Endothelial cell of hepatic sinusoid (primary cell): ENCODE data around the gene VSIG10.
"Not testable (repeated sequence)": the region's sequence is repeated elsewhere in the genome, so short reads cannot be mapped to it uniquely, and the experiment has no call there.

Experiments
- in situ Hi-C: cut with HindIII; loops from 2 replicates; pipeline ENCODE4 v1.10.0; 2017; ENCODE audit warnings: low sequenced_read_pairs

Gene VSIG10

DNA sequence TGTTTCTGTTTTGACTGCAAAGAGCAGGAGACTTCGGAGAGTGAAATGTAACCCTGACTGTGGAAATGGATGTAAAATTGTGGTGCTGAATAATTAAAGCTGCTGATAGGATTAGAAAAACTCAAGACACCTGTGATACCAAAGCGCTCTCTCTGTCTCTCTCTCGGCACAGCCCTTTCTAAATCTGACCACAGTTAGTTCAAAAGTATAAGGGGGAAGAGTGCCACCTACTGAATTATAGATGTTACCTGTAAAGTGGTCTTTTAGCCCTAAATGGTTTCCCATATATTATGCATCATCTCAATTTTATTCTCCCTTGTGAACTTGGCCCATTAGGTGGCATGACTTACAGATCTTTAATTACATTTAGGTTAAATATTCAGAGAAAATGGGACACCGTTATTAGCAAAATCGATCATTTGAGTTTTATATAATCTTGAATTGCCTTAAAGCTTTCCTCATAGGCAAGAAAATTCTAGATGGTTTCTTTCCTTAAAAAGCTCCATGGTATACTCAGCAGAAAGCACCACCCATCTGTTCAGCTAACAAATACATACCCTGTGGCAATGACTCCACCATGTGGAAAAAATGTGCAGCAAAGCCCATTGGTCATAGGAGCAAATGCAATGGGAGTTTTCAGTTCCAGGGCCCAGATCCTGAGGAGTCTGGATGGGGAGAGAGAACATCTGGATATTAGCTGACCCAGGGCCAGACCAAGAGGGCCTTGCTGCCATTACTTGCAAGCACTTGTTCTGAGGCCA is 69.2 kb downstream of the VSIG10 start:
- in situ Hi-C loops = no loop called here

DNA sequence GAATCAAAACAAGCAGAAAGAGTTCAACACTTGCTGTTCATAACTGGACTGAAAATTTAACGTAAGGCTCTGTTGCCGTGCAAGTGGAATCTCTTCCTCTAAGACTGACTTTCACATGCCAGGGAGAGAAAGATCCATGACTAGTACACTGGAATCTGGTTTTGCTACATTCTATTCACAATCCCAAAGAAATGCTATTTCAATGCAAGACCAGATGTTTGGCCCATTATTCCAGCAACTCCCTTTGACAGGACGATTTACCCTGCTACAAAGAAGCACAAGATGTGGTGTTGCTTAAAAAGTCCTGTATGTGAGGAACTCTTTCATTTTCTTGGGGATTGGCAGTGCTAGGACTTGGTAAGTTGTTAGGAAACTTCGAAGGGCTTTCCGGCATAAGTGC is 69.9 kb downstream of the VSIG10 start:
- in situ Hi-C loops = no loop called here

DNA sequence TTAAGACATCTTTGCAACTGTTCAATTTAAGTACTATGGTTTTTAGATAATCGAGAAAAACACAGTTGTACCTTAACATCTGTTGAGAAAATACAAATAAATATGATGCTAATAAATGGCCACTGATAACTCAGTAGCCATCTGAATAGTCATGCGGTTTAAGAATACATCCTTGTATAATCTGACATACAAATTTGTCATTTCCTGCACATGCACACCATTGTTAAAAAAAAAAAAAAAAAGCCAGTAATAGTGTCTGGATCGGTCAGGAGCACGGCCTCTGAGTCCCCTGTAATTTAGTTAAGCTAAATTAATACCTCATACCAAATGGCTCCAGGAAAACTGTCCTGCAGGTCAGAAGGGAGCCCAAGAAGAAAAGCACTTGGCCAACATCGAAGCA is 70.5 kb downstream of the VSIG10 start:
- in situ Hi-C loops = no loop called here

DNA sequence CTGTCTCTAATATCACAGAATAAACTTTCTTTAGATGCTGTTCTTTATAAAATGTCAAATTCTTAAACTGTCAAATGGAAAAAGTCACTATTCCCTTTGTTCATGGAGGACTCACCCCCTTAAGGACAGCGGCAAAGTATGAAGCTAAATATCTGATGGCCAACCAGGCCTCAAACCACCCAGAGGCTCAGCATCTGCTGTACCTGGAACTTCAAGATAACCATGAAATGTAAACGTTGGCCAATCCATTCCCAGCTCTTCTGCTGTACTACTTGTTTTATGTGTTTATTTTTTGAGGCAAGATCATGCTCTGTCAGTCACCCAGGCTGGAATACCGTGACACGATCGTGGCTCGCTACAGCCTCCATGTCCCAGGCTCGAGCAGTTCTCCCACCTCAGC is 71.6 kb downstream of the VSIG10 start:
- in situ Hi-C loops = no loop called here

DNA sequence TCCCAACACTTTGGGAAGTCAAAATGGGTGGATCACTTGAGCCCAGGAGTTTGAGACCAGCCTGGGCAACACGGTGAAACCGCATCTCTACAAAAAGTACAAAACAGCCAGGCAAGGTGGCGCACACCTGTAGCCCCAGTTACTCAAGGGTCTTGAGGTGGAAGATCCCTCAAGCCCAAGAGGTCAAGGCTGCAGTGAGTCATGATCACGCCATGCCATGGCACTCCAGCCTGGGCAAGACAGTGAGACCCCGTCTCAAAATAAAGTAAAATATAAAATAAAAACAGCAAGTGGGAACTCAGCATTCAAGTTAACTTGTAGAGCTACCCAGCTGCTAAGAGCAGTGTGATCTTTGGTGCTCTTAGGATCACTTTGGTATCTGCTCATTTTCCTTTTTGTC is 74.6 kb downstream of the VSIG10 start:
- in situ Hi-C loops = no loop called here

DNA sequence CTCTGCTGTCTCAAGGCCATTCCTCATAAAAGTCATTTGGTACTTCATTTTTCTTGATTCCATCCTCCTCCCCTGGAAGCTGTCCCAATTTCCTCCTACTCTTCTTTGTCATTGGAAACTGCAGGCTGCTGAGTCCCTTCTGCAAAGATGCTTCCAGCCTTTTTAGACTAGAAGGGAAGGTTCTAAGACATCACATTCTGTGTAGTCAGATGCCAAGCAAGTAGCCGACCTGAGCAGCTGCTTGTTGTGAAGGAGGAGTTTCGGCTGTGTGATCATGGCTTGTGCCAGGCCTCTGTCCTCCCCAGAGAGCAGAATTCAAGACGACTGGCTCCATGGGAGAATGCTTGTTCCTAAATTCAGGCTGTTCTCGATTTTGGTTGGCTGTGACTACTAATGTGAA is 78.6 kb downstream of the VSIG10 start:
- in situ Hi-C loops = no loop called here

DNA sequence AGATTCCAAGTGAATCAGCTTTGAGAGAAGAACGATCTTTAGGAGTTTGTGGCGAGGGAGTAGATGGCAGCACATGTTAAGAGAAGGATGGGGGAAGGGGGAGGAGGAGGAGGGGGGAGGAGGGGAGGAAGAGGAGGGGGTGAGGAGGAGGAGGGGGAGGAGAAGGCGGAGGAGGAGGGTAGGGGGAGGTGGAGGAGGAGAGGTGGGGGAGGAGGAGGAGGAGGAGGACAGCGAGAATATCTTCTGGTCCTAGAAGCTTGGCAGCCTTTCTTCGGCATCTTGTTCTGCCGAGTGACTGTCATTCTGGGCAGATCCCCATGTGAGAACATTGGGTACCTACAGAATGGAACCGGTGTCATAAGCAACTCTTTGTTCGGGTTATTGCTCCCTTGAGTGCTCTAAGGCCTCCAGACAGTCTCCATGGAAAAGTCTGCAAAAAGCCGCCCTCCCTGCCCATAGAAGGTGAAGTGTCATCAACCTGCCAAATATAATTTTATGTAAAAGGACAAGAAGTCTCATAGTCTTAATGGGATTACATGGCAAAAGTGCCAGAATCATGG is 80.4 kb downstream of the VSIG10 start:
- in situ Hi-C loops = no loop called here

DNA sequence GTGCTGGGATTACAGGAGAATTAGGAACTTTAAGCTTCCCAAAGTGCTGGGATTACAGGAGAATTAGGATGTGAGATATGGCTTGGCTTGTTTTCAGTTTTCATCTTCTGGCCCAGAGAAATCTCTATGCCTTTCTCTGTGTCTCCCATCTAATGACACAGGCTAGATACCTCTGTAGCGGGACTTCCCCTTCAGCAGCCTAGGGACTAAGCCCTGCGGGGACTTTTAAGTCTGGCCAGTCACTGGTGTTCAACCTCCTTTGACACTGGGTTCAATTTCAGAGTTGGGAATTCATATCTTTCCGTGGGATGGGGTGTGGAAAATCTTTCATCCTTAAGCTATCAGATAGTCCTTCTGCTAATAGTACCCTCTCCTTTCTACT is 81.1 kb downstream of the VSIG10 start:
- in situ Hi-C loops = no loop called here

DNA sequence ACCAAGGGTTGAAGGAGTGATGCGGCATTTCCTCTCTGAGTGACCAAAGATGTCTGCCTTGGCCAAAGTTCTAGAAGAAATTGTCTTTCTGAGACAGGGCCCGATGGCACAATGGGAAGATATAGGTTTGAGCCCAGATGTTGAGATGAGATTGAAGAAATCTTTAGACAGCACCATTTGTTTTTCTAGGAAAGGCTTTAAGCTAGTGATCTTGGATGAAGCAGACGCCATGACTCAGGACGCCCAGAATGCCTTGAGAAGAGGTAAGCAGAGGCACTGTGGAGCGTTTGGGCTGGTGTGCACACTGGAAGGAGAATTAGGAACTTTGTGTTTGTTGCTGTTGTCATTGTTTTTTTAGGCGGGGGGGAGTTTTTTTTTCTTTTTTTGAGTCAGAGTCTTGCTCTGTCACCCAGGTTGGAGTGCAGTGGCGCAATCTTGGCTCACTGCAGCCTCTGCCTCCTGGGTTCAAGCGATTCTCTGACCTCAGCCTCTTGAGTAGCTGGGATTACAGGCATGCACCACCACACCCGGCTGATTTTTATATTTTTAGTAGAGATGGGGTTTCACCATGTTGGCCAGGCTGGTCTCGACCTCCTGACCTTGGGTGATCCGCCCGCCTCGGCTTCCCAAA is 81.6 kb downstream of the VSIG10 start:
- in situ Hi-C loops = not testable (repeated sequence)

DNA sequence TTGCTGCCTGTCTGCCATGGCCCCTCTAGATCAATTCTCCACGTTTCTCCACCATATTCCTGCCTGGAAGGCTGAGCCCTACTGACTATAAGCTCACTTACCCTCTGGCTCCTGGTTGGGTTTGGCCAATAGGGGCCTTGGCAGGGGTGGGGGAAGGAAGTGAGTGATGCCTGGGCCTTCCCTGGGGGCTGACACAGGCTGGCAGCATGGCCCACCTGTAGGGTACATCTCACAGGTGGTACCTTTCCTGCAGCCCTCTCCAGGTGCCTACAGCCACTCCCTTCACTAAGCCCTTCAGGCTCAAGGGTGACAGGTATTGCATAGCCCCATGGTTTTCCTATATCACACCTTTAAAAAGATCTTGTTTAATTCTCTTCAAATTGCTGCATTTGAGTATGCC is 83.8 kb downstream of the VSIG10 start:
- in situ Hi-C loops = no loop called here

DNA sequence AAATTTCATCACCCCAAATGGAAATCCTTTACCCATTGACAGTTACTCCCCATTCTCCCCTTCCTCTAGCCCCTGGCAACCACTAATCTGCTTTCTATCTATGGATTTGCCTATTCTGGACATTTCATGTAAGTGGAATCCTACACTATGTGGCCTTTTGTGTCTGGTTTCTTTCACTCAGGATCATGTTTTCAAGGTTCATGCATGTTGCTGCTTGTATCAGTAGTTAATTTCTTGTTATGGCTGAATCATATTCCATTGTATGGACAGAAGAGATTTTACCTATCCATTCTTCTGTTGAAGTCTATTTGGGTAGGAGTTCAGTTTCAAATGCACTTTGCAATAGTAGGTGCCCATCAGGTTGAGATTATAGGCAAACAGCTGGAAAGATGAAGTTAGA is 85.9 kb downstream of the VSIG10 start:
- in situ Hi-C loops = no loop called here

DNA sequence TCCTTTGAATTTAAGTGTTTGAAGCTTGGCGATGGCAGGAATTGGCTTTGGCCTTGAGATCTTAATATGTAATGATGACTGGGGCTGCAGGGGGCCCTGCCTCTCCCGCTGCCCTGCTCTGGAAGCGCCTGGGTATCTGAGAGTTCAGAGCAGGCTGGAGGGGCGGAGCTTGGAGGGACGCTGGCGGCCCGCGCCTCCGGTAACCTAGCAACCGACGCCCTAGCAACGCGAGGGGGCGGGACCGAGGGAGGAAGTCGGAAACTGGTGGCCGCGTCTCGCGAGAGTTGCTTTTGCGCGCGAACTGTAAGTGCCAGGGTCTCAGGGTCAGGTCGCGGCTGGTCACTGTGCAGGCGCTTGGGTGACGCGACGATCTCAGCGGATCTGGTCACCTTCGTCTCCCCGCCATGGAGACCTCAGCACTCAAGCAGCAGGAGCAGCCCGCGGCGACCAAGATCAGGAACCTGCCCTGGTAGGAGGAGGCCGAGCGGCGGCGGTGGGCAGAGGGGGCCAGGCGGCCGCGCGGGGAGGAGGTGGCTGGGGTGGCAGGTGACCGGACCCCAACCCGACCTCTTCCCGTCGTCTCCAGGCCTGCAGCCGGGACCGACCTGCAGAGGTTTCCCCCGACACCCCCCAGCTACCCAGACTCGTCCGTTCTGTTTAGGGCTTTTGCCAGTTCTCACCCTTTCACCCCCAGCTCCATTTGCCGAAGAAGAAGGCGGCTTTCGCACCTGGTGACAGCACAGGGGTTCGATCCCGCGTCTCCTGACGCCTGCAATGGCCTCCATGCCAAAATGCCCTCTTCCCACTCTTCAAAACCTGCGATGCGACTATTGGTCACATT is 87.2 kb downstream of the VSIG10 start, which contains the start of gene RFC5:
Gene RFC5, plus strand, starts transcription at position 280 of the 841 bp plus-strand sequence. Its CDS starts 125 bp downstream, at position 405.
- in situ Hi-C loops = no loop called here

DNA sequence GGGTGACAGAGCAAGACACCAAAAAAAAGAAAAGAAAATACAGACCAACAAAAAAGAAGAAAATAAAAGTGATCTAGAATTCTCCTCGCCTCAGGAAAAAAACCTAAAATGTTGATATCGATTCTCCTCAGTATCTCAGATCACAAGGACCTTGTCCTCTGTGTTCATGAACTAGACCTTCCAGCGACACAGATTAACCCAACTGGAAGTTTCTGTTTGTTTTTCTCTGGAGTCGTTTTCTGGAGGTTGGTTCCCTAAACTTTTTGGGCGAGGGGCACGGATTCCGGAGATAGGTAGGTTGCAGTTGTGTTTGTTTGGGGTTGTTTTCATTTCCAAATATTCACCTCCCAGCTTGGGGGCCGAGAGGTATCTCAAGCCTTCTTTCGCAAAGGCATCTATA is 87.9 kb downstream of the VSIG10 start:
- in situ Hi-C loops = no loop called here

DNA sequence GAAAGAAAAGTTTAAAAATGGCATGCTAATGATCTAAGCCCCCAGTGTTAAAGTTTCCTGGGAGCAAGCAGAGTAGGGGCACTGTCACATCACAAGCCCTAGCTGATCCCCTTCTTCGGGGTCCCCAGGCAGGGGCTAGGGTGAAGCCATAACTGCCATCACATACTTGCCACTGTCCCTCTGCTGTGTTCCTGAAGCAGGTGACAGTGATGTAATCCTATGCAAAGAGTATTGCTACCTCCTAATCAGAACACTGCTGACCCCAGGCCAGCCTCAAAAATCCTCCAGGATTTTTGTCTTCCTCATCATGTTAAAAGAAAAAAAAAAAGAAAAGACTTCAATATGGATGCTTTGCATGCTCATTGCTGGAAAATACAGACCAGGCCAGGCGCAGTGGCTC is 88.5 kb downstream of the VSIG10 start:
- in situ Hi-C loops = no loop called here
